HG03175 (cell line): ENCODE measurements around the gene HBD.
"Not testable (repeated sequence)": the region's sequence is repeated elsewhere in the genome, so short reads cannot be mapped to it uniquely, and the experiment has no call there.

Experiments
- ATAC-seq: cut with Tn5 transposase; IDR thresholded peaks from one replicate; pipeline ENCODE4 v1.9.1; 2021; ENCODE audit warnings: mild to moderate bottlenecking, moderate library complexity; ENCODE audit not compliant: unreplicated experiment

Gene HBD

DNA sequence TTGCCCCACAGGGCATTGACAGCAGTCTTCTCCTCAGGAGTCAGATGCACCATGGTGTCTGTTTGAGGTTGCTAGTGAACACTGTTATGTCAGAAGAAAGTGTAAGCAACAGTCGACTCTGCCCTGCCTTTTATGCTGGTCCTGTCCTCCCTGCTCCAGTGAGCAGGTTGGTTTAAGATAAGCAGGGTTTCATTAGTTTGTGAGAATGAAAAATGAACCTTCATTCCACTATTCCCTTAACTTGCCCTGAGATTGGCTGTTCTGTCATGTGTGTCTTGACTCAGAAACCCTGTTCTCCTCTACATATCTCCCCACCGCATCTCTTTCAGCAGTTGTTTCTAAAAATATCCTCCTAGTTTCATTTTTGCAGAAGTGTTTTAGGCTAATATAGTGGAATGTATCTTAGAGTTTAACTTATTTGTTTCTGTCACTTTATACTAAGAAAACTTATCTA, at the start of gene HBD:
Gene HBD (minus strand): TSS at position 103 of the 454 bp plus-strand sequence. CDS start 50 bp downstream, at position 53.
- ATAC-seq, result peak; percentile 84

- ATAC-seq, result no peak
Observed at GRCh38 chr11:5283882-5284281, 49.6 kb upstream of the HBD start.

DNA sequence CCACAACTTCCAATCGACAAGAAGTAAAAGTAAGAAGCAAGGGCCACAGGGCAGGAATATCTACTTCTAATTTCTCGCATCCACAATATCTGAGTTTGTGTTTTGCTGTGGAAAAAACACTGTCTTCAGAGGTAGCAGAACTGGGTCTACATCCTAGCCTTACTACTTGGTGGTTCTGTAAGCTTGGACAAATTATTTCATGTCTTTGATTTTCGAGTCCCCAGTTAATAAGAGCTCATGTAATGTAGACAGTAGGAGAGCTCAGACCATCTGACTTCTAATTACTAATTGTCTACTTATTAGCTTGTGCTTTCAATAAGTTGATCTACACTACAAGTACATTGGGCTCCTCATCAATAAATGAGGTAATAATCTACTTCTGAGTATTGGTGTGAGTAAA, 48.8 kb upstream of the HBD start:
- no peak for ATAC-seq

GRCh38 chr11:5282628-5283027, 48.3 kb upstream of the HBD start:
- no peak for ATAC-seq

GRCh38 chr11:5281596-5281995, 47.3 kb upstream of the HBD start:
- no peak for ATAC-seq

GRCh38 chr11:5280582-5281102, 46.4 kb upstream of the HBD start:
- peak; percentile 95 for ATAC-seq

GRCh38 chr11:5279471-5280090, 45.3 kb upstream of the HBD start:
- no peak for ATAC-seq

DNA sequence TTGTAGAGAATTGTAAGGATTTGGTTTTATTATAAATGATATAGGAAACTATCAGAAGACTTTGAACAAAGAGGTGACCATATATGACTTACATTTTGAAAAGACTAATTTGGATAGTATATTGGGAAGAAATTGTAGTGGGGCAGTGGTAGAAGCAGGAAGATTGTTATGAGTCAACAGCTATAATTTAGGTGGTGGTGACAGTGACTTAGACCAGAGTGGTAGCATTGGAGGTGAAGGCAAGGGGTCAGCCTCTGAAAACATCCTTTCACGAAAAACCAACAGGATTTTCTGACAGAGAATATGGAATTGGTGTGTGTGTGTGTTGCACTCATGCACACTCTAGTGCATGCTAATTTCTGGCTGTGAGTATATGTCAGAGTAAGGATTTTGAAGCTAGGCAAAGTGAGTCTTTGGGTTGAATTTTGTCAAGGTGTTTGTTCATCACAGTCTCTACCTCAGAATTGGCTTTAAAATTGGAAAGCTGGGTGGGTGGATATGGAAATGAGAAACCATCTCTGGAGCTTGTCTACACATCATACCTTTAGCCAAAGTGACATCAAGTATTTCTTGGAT, 43.6 kb upstream of the HBD start:
- peak; percentile 48 for ATAC-seq

GRCh38 chr11:5276697-5277096, 42.4 kb upstream of the HBD start:
- ATAC-seq, result no peak

- ATAC-seq, result no peak
Observed at GRCh38 chr11:5275369-5276110, 41.3 kb upstream of the HBD start.

DNA sequence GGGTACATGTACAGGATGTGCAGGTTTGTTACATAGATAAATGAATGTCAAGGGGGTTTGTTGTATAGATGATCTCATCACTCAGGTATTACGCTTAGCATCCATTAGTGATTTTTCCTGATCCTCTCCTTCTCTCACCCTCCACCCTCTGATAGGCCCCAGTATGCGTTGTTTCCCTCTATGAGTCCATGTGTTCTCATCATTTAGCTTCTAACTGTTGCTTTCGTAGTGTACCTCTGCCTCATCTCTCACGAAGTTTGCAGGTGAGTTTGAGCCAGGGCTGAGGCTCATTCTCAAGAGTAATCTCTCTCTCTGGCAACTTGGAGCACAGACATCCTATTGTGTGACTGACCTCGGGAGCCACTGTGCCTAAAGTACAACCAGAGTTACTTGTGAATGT, 40.1 kb upstream of the HBD start:
- ATAC-seq, result no peak

GRCh38 chr11:5272395-5273017, 38.2 kb upstream of the HBD start:
- ATAC-seq, result no peak

GRCh38 chr11:5269715-5270147, 35.4 kb upstream of the HBD start, which contains the start of gene HBE1:
HBE1 (minus strand) TSS chr11:5269945; CDS start chr11:5269890, 55 bp downstream.
- no peak for ATAC-seq

DNA sequence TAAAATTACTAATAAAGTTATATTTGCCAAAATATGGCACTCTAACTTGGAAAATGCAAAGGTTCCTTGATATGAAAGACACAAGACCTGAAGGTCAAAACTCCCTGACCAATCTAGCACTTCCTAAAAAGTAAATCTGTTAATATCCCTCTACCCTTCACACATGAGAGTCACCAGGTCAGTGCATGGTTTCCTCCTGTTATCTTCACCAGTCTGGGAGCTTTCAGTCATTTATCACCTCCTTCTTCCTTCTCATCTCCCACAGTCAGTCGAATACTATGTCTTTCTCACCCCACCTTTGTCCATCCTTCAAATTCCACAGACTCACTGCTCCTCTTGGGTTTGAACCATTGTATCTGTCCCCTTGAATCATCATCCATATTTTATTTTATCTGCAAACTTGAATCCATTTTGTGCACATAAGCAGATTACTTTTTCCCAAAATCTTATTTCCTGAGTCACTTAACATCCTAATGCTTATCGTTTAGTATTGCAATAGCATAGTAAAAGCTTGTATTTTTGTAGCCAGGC, 32.8 kb upstream of the HBD start:
- ATAC-seq, result no peak

DNA sequence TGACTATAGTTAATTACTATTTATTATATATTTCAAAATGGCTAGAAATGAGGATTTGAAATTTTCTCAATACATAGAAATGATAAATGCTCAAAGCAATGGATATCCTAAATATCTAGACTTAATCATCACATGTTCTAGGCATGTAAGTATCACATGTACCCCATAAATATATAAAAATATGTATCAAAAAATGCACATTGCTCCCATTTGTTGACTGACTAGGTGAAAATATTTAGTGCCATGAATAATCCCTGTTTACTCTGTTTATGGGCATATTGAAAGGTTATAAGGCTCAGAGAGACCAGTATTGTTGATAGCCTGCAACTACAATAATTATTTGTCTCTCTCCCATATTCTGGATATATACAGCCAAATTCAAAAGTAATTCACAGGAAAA, 32.3 kb upstream of the HBD start:
- no peak for ATAC-seq

GRCh38 chr11:5265832-5266231, 31.5 kb upstream of the HBD start:
- no peak for ATAC-seq

- no peak for ATAC-seq
Observed at GRCh38 chr11:5258543-5259262, 24.4 kb upstream of the HBD start.

DNA sequence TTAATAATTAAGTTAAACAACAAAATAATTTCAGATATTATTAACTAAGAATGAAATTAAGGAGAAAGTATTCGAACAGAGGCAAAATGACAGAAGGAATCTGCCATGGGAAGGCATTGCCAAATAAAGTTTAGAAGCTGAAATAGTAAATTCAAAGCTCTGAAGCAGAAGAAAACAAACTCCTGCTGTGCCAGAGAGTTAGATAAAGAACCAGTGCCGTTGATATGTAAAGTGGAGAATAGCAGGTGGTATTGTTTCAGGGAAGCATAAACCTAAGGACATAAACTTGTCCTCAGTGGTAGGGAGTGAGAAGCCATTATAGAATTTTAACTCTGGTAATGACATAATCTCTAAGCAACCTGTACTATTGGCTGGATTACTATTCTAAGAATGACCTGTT, 23.0 kb upstream of the HBD start:
- ATAC-seq, result no peak

DNA sequence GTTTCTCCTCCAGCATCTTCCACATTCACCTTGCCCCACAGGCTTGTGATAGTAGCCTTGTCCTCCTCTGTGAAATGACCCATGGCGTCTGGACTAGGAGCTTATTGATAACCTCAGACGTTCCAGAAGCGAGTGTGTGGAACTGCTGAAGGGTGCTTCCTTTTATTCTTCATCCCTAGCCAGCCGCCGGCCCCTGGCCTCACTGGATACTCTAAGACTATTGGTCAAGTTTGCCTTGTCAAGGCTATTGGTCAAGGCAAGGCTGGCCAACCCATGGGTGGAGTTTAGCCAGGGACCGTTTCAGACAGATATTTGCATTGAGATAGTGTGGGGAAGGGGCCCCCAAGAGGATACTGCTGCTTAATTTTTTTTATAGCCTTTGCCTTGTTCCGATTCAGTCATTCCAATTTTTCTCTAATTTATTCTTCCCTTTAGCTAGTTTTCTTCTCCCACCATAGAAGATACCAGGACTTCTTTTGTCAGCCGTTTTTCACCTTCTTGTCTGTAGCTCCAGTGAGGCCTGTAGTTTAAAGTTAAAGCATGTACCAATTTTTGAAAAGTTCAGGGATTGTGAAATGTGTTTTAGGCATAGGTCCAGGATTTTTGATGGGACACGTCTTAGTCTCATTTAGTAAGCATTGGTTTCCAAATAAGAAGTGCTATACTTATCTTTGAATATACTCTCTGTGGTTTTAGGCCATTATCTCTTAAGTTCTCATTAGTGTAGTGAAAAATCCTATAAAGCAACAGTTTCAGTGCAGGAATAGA, 20.5 kb upstream of the HBD start, which contains the start of gene HBG2:
Gene HBG2 (minus strand): TSS at position 136 of the 768 bp plus-strand sequence. CDS start 53 bp downstream, at position 83.
- ATAC-seq, result not testable (repeated sequence)
